ENCODE measurements around the gene PTPRM. TPM values are rescaled to one million over a fixed set of nuclear protein-coding genes. Genes with fewer than 3 reads are reported as not detected.

Gene PTPRM
- polyA plus RNA-seq, 1 of the 3 experiments (the other 2 are of a cell fraction), result 16.0 TPM

- TF ChIP-seq REST (IDR thresholded peaks at IDR 0.05; ENCODE audit: low read depth, low read length), result no peak
These were observed 834.5 kb downstream of the PTPRM start (continued) for GRCh38 chr18:8401606-8402005.

- no peaks in the 10 kb centered on the region for H4K20me1 ChIP-seq (ENCODE audit: insufficient read depth)
- no peak overlapping the region for H3K9ac ChIP-seq
- H3K27me3 ChIP-seq (ENCODE audit: insufficient read depth), result no peaks in the 10 kb centered on the region
- WGBS (ENCODE audit: low lambda C conversion rate), result 74% methylated on average over 4 of the region's 4 CpGs
- H3K36me3 ChIP-seq (replicated peaks in 1 of 2; ENCODE audit: control insufficient read depth in 1 of 2, insufficient read depth in 2 of 2, low read length in 1 of 2), result no peaks in the 10 kb centered on the region
- no peaks in the 10 kb centered on the region for H3K9me3 ChIP-seq
- no peaks in the 10 kb centered on the region for H3K9me2 ChIP-seq
- ChIA-PET POLR2A (no interaction called here), CTCF (interaction anchor here (0.7 to 5.3 kb wide), 3 partner anchors 12 to 1130 kb away, joined by 3 to 27 read pairs (median 3); no protein-coding TSS in a partner anchor)
- H3F3A ChIP-seq (replicated peaks; ENCODE audit: insufficient read depth), result no peaks in the 10 kb centered on the region
- H3K27ac ChIP-seq (ENCODE audit: low read depth in 2 of 2, low read length in 1 of 2), result no peak overlapping the region; a peak in 1 of 4 replicates
- H2AFZ ChIP-seq (ENCODE audit: low read depth), result no peak overlapping the region
- H3K4me1 ChIP-seq (ENCODE audit: control insufficient read depth in 1 of 2, insufficient read depth in 2 of 2, low read depth in 1 of 2, low read length in 1 of 2), result peaks cover 0 to 15% of the 10 kb centered on the region in 2 experiments; a peak in 2 of 4 replicates
- H3K4me3 ChIP-seq (ENCODE audit: low read depth in 2 of 2, low read length in 1 of 2), result no peak overlapping the region
- no peaks in the 10 kb centered on the region for H3K79me2 ChIP-seq (ENCODE audit: insufficient read depth)
- H3K4me2 ChIP-seq, result no peak overlapping the region
- TF ChIP-seq FOSL2 (IDR thresholded peaks at IDR 0.05; ENCODE audit: borderline replicate concordance, low read depth), result no peak
- TF ChIP-seq POLR2AphosphoS5 (IDR thresholded peaks at IDR 0.05; ENCODE audit: low read depth, low read length), result no peak
- TF ChIP-seq RCOR1 (IDR thresholded peaks at IDR 0.05; ENCODE audit: low read length), result no peak
- TF ChIP-seq RXRA (IDR thresholded peaks at IDR 0.05; ENCODE audit: borderline replicate concordance, low read depth), result no peak
- no peak for TF ChIP-seq ZBTB33 (IDR thresholded peaks at IDR 0.05; ENCODE audit: borderline replicate concordance, low read depth)
- TF ChIP-seq FOXM1 (IDR thresholded peaks at IDR 0.05; ENCODE audit: low read depth), result no peak
- no peak for TF ChIP-seq USF2 (IDR thresholded peaks at IDR 0.05; ENCODE audit: borderline replicate concordance, low read depth, low read length)
- no peak for TF ChIP-seq MEF2A (IDR thresholded peaks at IDR 0.05; ENCODE audit: borderline replicate concordance, low read depth)
- TF ChIP-seq RFX5 (IDR thresholded peaks at IDR 0.05; ENCODE audit: low read length), result no peak
- TF ChIP-seq GABPA (IDR thresholded peaks at IDR 0.05; ENCODE audit: low read depth), result no peak
- TF ChIP-seq REST (IDR thresholded peaks at IDR 0.05; ENCODE audit: low read depth, low read length), result no peak
- TF ChIP-seq RAD21 (IDR thresholded peaks at IDR 0.05; ENCODE audit: low read length), result no peak
- TF ChIP-seq MXI1 (IDR thresholded peaks at IDR 0.05; ENCODE audit: low read depth, low read length), result no peak
- DNase-seq, result no peak
These were observed 835.1 kb downstream of the PTPRM start for GRCh38 chr18:8402237-8402636.
